ENCODE data around the gene LFNG. TPM values are rescaled to one million over a fixed set of nuclear protein-coding genes. Genes with fewer than 3 reads are reported as not detected.

The LFNG gene
- total and polyA plus RNA-seq, 4 donors = 11.5 to 47.6 (median 23.7) TPM

DNA sequence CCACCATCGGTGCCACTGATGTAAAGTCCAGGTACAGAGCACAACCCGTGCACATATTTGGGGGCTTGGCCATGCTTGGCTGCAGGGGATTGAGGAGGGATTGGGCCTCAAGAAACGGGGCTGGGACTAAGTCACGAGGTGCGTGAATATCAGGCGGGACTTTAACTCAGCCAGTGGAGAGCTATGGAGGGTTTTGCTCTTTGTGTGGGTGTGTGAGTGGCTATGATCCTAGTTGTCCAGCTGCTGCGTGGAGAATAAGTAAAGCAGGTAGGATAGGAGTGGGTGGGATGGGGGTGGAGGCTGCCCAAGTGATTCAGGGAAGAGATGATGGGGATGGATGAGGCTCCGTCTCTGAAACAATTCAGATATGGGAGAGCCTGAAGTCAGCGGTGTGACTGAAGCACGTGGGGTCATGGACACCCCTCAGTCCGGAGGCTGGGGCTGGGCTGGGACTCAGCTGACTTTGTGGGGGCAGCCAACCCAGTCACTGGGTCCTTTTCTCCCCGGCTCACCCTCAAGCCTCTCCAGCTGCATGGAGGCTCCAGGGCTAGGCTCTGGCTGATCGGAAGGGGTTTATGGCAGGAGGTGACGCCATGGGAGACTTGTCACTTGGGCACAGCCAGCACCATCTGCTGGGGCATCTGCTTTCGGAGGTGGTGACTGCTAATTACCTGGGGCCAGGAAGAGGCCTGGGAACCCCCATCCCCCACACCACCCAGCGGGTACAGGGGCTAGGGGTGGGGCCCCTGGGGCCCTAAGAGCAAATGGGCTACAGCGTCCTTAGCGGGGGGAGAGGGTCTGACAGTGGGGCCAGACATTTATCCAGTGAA lies 1.7 kb upstream of the LFNG start:
- no peak for ATAC-seq (ENCODE audit: insufficient read depth, low FRiP score)
- H3K9ac ChIP-seq (ENCODE audit: insufficient read depth in 1 of 2, low read length in 2 of 2) = no peak overlapping the region

DNA sequence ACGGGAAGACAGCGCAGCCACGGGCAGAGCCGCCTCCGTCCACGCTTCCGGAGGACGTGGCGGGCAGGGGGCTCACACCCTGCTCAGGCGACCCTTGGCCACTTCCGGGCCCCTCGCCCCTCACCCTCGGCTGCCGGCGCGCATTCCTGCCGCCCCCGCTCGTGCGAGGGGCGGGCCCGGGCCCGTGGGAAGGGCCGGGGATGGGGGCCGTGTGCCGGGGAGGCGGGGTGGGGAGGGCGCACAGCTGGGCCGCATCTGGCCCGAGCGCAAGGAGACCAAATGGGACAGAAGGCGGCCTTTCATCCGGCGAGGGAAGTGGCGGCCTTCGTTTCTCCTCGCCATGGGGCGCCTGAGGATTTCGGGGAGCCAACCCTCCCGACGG lies 846 bp upstream of the LFNG start:
- TF ChIP-seq, protein P1, sequence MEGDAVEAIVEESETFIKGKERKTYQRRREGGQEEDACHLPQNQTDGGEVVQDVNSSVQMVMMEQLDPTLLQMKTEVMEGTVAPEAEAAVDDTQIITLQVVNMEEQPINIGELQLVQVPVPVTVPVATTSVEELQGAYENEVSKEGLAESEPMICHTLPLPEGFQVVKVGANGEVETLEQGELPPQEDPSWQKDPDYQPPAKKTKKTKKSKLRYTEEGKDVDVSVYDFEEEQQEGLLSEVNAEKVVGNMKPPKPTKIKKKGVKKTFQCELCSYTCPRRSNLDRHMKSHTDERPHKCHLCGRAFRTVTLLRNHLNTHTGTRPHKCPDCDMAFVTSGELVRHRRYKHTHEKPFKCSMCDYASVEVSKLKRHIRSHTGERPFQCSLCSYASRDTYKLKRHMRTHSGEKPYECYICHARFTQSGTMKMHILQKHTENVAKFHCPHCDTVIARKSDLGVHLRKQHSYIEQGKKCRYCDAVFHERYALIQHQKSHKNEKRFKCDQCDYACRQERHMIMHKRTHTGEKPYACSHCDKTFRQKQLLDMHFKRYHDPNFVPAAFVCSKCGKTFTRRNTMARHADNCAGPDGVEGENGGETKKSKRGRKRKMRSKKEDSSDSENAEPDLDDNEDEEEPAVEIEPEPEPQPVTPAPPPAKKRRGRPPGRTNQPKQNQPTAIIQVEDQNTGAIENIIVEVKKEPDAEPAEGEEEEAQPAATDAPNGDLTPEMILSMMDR (IDR thresholded peaks at IDR 0.05; ENCODE audit: control extremely low read depth, extremely low read depth) = no peak
- H3K27me3 ChIP-seq (ENCODE audit: control insufficient read depth in 3 of 3, insufficient read depth in 3 of 3, low read length in 2 of 3) = peaks cover 0 to 5% (median 0%) of the 10 kb centered on the region in 3 donors
- peaks cover 0 to 43% (median 17%) of the 10 kb centered on the region in 5 donors for H3K4me1 ChIP-seq (ENCODE audit: control insufficient read depth in 5 of 5, insufficient read depth in 5 of 5, low read length in 5 of 5)
- peak in 2 of 3 donors; percentile 46 to 57 for DNase-seq
- no peaks in the 10 kb centered on the region for H3K9me3 ChIP-seq (ENCODE audit: control insufficient read depth in 4 of 4, insufficient read depth in 3 of 4, low read length in 3 of 4)
- H3K9ac ChIP-seq (ENCODE audit: insufficient read depth in 1 of 2, low read length in 2 of 2) = no peak overlapping the region
- no peaks in the 10 kb centered on the region for H3K36me3 ChIP-seq (ENCODE audit: control insufficient read depth in 4 of 4, insufficient read depth in 4 of 4, low read length in 4 of 4)
- 4 to 7% methylated on average over 26 to 41 of the region's 41 CpGs for WGBS, 2 donors
- ATAC-seq (ENCODE audit: insufficient read depth, low FRiP score) = no peak
- H3K27ac ChIP-seq (ENCODE audit: low read depth in 1 of 2, low read length in 1 of 2) = peak overlapping the region in 1 of 2 donors; percentile 54
- H3K4me3 ChIP-seq = no peak overlapping the region

More for the DNA sequence above, 1.7 kb upstream of the LFNG start:
- peaks cover 0 to 5% (median 0%) of the 10 kb centered on the region in 3 donors for H3K27me3 ChIP-seq (ENCODE audit: control insufficient read depth in 3 of 3, insufficient read depth in 3 of 3, low read length in 2 of 3)
- no peak overlapping the region for H3K27ac ChIP-seq (ENCODE audit: low read depth in 1 of 2, low read length in 1 of 2)
- no peak overlapping the region for H3K4me3 ChIP-seq
- TF ChIP-seq, protein P1 (IDR thresholded peaks at IDR 0.05; ENCODE audit: control extremely low read depth, extremely low read depth) = no peak
- H3K4me1 ChIP-seq (ENCODE audit: control insufficient read depth in 5 of 5, insufficient read depth in 5 of 5, low read length in 5 of 5) = peaks cover 0 to 35% (median 12%) of the 10 kb centered on the region in 5 donors
- no peaks in the 10 kb centered on the region for H3K36me3 ChIP-seq (ENCODE audit: control insufficient read depth in 4 of 4, insufficient read depth in 4 of 4, low read length in 4 of 4)
- H3K9me3 ChIP-seq (ENCODE audit: control insufficient read depth in 4 of 4, insufficient read depth in 3 of 4, low read length in 3 of 4) = no peaks in the 10 kb centered on the region
- 82 to 90% methylated on average over 18 of the region's 18 CpGs for WGBS, 2 donors
- no peak for DNase-seq

DNA sequence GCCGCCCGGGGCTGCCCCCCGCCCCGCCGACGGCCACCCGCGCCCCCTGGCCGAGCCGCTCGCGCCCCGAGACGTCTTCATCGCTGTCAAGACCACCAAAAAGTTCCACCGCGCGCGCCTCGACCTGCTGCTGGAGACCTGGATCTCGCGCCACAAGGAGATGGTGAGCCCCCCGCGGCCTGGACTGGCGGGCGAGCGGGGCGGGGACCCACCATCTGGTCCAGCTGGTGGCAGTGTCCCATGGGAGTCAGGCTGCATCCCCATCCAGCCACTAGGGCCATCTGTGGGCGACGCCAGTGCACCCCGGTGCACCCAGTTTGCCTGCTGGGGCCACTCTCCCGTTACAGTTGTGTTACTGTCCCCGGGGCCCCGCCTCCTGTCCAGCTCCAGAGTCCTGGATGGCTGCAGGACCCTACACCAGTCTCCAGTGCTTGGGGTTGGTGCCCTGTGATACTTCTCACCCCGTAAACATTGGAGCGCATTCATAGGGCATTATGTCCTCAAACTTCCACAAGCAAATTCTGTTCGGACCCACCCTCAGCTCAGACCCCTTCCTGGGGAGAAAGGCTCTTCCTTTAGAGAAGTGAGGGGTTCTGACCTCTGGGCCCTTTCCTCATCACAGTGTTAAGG lies 672 bp downstream of the LFNG start:
- H3K4me3 ChIP-seq = peak overlapping the region; percentile 52
- WGBS, 2 donors = 3 to 4% methylated on average over 30 to 37 of the region's 37 CpGs
- peaks cover 0 to 5% (median 0%) of the 10 kb centered on the region in 3 donors for H3K27me3 ChIP-seq (ENCODE audit: control insufficient read depth in 3 of 3, insufficient read depth in 3 of 3, low read length in 2 of 3)
- H3K9me3 ChIP-seq (ENCODE audit: control insufficient read depth in 4 of 4, insufficient read depth in 3 of 4, low read length in 3 of 4) = no peaks in the 10 kb centered on the region
- ATAC-seq (ENCODE audit: insufficient read depth, low FRiP score) (no peak), DNase-seq (no peak)
- H3K36me3 ChIP-seq (ENCODE audit: control insufficient read depth in 4 of 4, insufficient read depth in 4 of 4, low read length in 4 of 4) = no peaks in the 10 kb centered on the region
- no peak overlapping the region for H3K9ac ChIP-seq (ENCODE audit: insufficient read depth in 1 of 2, low read length in 2 of 2)
- TF ChIP-seq, protein P1 (IDR thresholded peaks at IDR 0.05; ENCODE audit: control extremely low read depth, extremely low read depth) = no peak
- peaks cover 0 to 48% (median 27%) of the 10 kb centered on the region in 5 donors for H3K4me1 ChIP-seq (ENCODE audit: control insufficient read depth in 5 of 5, insufficient read depth in 5 of 5, low read length in 5 of 5)
- peak overlapping the region in 1 of 2 donors; percentile 12 for H3K27ac ChIP-seq (ENCODE audit: low read depth in 1 of 2, low read length in 1 of 2)

All from lung (tissue), 12 donors.